ENCODE results near the gene TYMP. TPM values are rescaled to one million over a fixed set of nuclear protein-coding genes. Genes with fewer than 3 reads are reported as not detected.

TYMP gene
- total and polyA plus RNA-seq, 2 experiments from 2014 or later, result 46.4 to 85.7 TPM

DNA sequence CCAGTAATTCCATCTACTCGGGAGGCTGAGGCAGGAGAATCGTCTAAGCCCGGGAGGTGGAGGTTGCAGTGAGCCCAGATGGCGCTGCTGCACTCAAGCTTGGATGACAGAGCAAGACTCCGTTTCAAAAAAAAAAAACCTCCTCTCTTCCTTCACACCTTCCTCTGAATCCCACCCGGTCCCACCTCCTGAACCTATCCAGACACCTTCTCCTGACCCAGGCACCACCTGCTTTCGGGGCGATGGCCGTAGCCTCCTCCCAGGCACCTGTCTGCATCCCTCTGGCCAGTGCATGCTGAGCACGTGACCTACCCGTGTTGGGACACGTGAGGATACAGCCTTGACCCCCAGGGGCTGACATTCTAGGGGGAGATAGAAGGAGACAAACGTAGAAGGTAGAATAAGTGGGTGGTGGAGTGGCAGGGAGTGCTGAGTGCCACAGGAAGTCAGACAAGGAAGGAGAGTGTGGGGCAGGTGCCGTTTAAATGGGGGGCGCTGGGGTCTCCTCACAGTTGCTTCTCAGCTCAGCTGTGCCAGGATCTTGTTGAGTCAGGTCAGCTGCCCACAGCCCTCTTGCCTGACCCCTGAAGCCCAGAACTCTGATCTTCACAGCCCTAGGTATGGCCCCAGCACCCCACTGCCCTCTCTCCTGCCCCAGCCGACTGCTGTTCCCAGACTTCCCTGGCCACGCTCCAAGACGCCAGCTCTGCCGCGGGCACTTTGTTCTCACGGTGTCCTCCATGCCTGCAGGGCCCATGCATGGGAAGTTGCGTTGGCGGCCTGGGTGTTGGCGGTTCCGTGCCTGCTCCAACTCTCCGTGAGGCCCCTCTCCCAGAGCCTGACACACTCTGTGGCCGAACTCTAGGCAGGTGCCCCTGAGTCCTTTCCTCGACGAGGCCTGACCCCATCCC lies 44.3 kb downstream of the TYMP start:
- H3K4me1 ChIP-seq (ENCODE audit: insufficient read depth), result peaks cover 14% of the 10 kb centered on the region
- H3K9me3 ChIP-seq (ENCODE audit: low read depth), result no peaks in the 10 kb centered on the region
- H3K4me2 ChIP-seq, result no peak overlapping the region
- H2AFZ ChIP-seq, result no peak overlapping the region
- H3K27ac ChIP-seq, result no peak overlapping the region
- no peak overlapping the region for H3K4me3 ChIP-seq
- WGBS (ENCODE audit: low lambda C conversion rate, missing lambda C conversion rate), result 78% methylated on average over 29 of the region's 29 CpGs
- no peaks in the 10 kb centered on the region for H4K20me1 ChIP-seq (ENCODE audit: insufficient read depth, poor library complexity, severe bottlenecking)
- H3K27me3 ChIP-seq, result peaks cover 13% of the 10 kb centered on the region
- H3K9me2 ChIP-seq (replicated peaks; ENCODE audit: insufficient read depth), result no peaks in the 10 kb centered on the region
- no peaks in the 10 kb centered on the region for H3K79me2 ChIP-seq
- no peak for TF ChIP-seq EZH2 (IDR thresholded peaks at IDR 0.05; ENCODE audit: borderline replicate concordance)
- TF ChIP-seq, protein P1, sequence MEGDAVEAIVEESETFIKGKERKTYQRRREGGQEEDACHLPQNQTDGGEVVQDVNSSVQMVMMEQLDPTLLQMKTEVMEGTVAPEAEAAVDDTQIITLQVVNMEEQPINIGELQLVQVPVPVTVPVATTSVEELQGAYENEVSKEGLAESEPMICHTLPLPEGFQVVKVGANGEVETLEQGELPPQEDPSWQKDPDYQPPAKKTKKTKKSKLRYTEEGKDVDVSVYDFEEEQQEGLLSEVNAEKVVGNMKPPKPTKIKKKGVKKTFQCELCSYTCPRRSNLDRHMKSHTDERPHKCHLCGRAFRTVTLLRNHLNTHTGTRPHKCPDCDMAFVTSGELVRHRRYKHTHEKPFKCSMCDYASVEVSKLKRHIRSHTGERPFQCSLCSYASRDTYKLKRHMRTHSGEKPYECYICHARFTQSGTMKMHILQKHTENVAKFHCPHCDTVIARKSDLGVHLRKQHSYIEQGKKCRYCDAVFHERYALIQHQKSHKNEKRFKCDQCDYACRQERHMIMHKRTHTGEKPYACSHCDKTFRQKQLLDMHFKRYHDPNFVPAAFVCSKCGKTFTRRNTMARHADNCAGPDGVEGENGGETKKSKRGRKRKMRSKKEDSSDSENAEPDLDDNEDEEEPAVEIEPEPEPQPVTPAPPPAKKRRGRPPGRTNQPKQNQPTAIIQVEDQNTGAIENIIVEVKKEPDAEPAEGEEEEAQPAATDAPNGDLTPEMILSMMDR (IDR thresholded peaks at IDR 0.05; ENCODE audit: poor library complexity), result no peak
- H3K36me3 ChIP-seq (replicated peaks; ENCODE audit: insufficient read depth, low read depth), result no peaks in the 10 kb centered on the region
- no peak for DNase-seq (ENCODE audit: low spot score)

DNA sequence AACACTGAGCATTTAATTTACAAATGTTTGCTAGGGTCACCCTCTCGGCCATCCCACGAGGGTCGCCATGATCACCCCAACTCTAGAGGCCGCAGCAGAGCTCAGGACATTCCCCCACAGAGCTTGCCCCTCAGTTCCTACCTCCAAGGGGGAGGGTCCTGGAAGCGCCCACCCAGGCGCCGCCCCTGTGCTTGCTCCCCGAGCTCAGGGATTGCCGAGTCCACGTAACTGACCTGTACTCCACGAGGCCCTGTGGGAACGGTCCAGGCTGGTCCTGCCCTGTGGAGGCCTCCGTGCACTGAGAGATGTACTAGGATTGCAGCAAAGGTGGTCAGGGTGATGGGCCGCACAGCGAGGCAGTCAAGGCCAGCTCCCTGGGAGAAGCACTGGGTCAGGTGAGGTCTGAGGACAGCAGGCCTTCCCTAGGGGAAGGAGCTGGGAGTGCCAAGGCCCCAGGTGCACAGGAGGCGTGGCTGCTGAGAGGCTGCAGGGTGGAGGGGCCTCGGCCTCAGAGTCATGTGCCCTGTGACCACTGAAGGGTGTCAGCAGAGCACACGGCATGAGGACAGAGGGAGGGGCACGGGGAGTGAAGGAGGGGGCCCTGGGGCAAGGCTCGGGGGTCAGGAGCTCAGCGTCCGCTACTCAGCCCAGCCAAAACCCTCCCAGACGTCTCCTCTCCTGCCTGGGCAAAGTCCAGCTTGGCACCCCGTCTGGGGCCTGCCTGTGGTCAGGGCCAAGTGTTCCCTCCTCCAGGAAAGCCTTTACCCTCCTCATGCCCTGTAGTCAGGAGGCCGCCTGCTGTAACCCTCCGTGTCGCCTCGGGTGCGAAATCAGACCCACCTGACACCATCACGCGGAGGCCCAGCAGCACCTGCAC lies 45.6 kb downstream of the TYMP start:
- no peaks in the 10 kb centered on the region for H3K9me3 ChIP-seq (ENCODE audit: low read depth)
- peaks cover 26% of the 10 kb centered on the region for H3K27me3 ChIP-seq
- no peak overlapping the region for H2AFZ ChIP-seq
- H3K4me3 ChIP-seq, result no peak overlapping the region
- peaks cover 14% of the 10 kb centered on the region for H3K4me1 ChIP-seq (ENCODE audit: insufficient read depth)
- peak; percentile 65 for DNase-seq (ENCODE audit: low spot score)
- 87% methylated on average over 26 of the region's 31 CpGs for WGBS (ENCODE audit: low lambda C conversion rate, missing lambda C conversion rate)
- no peaks in the 10 kb centered on the region for H3K9me2 ChIP-seq (replicated peaks; ENCODE audit: insufficient read depth)
- H3K79me2 ChIP-seq, result no peaks in the 10 kb centered on the region
- TF ChIP-seq, protein P1 (IDR thresholded peaks at IDR 0.05; ENCODE audit: poor library complexity), result no peak
- TF ChIP-seq EZH2phosphoT487 (IDR thresholded peaks at IDR 0.05; ENCODE audit: low read depth, severe bottlenecking, unreplicated experiment) (no peak), EZH2 (IDR thresholded peaks at IDR 0.05; ENCODE audit: borderline replicate concordance) (no peak)
- H3K27ac ChIP-seq, result peak overlapping the region; percentile 20
- no peak overlapping the region for H3K4me2 ChIP-seq
- H4K20me1 ChIP-seq (ENCODE audit: insufficient read depth, poor library complexity, severe bottlenecking), result no peaks in the 10 kb centered on the region
- H3K36me3 ChIP-seq (replicated peaks; ENCODE audit: insufficient read depth, low read depth), result no peaks in the 10 kb centered on the region

DNA sequence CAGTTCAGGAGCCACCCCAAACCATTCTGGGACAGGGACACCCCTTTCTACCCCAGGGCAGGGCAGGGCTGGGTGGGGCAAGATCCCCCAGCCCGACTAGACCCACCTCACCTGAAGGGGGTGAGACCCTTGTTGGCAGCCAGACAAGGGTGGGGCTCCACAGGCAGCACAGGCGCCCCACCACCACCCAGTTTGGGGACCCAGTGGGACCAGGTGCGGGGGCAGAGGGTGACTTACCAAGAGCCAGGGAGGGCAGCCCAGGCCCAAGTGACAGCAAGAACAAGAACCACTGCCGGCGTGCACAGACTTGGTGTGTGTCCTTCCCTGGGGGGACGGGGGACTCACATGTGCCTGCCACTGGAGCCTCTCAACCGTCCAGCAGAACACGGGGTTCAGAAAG lies 46.3 kb downstream of the TYMP start:
- Histone ChIP-seq H3K9me3 (ENCODE audit: low read depth) (no peaks in the 10 kb centered on the region), H3K9me2 (replicated peaks; ENCODE audit: insufficient read depth) (no peaks in the 10 kb centered on the region), H2AFZ (no peak overlapping the region), H3K4me2 (no peak overlapping the region), H3K4me1 (ENCODE audit: insufficient read depth) (peaks cover 14% of the 10 kb centered on the region), H4K20me1 (ENCODE audit: insufficient read depth, poor library complexity, severe bottlenecking) (no peaks in the 10 kb centered on the region), H3K79me2 (no peaks in the 10 kb centered on the region), H3K27ac (no peak overlapping the region), H3K36me3 (replicated peaks; ENCODE audit: insufficient read depth, low read depth) (no peaks in the 10 kb centered on the region), H3K27me3 (peaks cover 29% of the 10 kb centered on the region), H3K4me3 (no peak overlapping the region)
- 93% methylated on average over 8 of the region's 8 CpGs for WGBS (ENCODE audit: low lambda C conversion rate, missing lambda C conversion rate)
- no peak for DNase-seq (ENCODE audit: low spot score)
- TF ChIP-seq EZH2phosphoT487 (IDR thresholded peaks at IDR 0.05; ENCODE audit: low read depth, severe bottlenecking, unreplicated experiment) (no peak), EZH2 (IDR thresholded peaks at IDR 0.05; ENCODE audit: borderline replicate concordance) (no peak)
- TF ChIP-seq, protein P1 (IDR thresholded peaks at IDR 0.05; ENCODE audit: poor library complexity), result no peak

Data from hepatocyte (in vitro differentiated cells).